Lung (tissue), 12 donors: ENCODE measurements around the gene GAPDH. TPM values are rescaled to one million over a fixed set of nuclear protein-coding genes. Genes with fewer than 3 reads are reported as not detected.
"Not testable (repeated sequence)": the region's sequence is repeated elsewhere in the genome, so short reads cannot be mapped to it uniquely, and the experiment has no call there.

Source experiments
- ATAC-seq: fragments of 200-7000 bp; cut with Tn5 transposase; one replicate; pipeline ENCODE4 v1.9.1; 2020; ENCODE audit warnings: moderate number of reproducible peaks; ENCODE audit not compliant: insufficient read depth, low FRiP score
- DNase-seq, 3 donors: peaks; one replicate each; pipeline ENCODE4 v3.0.0-alpha.2; 2013 to 2017
- H3K27ac ChIP-seq, 2 donors: one replicate each; pipeline ENCODE4 v1.5.1; 2013; ENCODE audit warnings: mild to moderate bottlenecking in 2 of 2, moderate library complexity in 2 of 2, control low read depth in 1 of 2, inconsistent platforms in 1 of 2, low read depth in 1 of 2, low read length in 1 of 2
- H3K27me3 ChIP-seq, 3 donors: one replicate each; pipeline ENCODE4 v1.5.1; 2013; ENCODE audit warnings: low read length in 2 of 3; ENCODE audit not compliant: control insufficient read depth in 3 of 3, insufficient read depth in 3 of 3
- H3K36me3 ChIP-seq, 4 donors: one replicate each; pipeline ENCODE4 v1.5.1; 2013; ENCODE audit warnings: low read length in 4 of 4, mild to moderate bottlenecking in 1 of 4, moderate library complexity in 1 of 4; ENCODE audit not compliant: control insufficient read depth in 4 of 4, insufficient read depth in 4 of 4
- H3K4me1 ChIP-seq, 5 donors: one replicate each; pipeline ENCODE4 v1.5.1; 2013; ENCODE audit warnings: low read length in 5 of 5, mild to moderate bottlenecking in 2 of 5, moderate library complexity in 1 of 5; ENCODE audit not compliant: control insufficient read depth in 5 of 5, insufficient read depth in 5 of 5
- H3K4me3 ChIP-seq: one replicate; pipeline ENCODE4 v1.5.1; 2013; ENCODE audit warnings: mild to moderate bottlenecking, control low read depth, moderate library complexity
- H3K9ac ChIP-seq, 2 donors: one replicate each; pipeline ENCODE4 v1.5.1; 2013; ENCODE audit warnings: low read length in 2 of 2, control low read depth in 1 of 2; ENCODE audit not compliant: insufficient read depth in 1 of 2
- H3K9me3 ChIP-seq, 4 donors: one replicate each; pipeline ENCODE4 v1.5.1; 2013; ENCODE audit warnings: low read length in 3 of 4, mild to moderate bottlenecking in 1 of 4, moderate library complexity in 1 of 4; ENCODE audit not compliant: control insufficient read depth in 4 of 4, insufficient read depth in 3 of 4
- CTCF ChIP-seq: IDR thresholded peaks from 2 replicates; pipeline ENCODE4 v1.5.1; 2012; ENCODE audit warnings: mild to moderate bottlenecking; ENCODE audit errors: control extremely low read depth, extremely low read depth
- WGBS, 2 donors: extraction: QIAGEN DNeasy Blood & Tissue Kit; methylation state at CpG; one replicate each; pipeline ENCODE4 v1.1.7; 2013; 5-methylcytosine and 5-hydroxymethylcytosine counted together
- polyA plus RNA-seq, 2 donors: library from polyadenylated mRNA; stranded (reverse); fragments of 200-250 nt; gene quantifications; one replicate each; pipeline ENCODE4 v1.2.1, GENCODE V29; 2013
- total RNA-seq, 2 donors: library from RNA; depleted of rRNA in 1 of 2; stranded (reverse); fragments of >200 nt in 1 of 2; gene quantifications; one replicate each; pipeline ENCODE4 v1.2.1, GENCODE V29; 2014 to 2021
- donor health status: control.
- donor health status: control.
- donor health status: Bipolar disorder and iron deficiency.
- donor health status: healthy.
- donor health status: DM: yes; HTN: yes; CAD: no.

The GAPDH gene
- total and polyA plus RNA-seq, 4 donors = 843 to 3,540 (median 1,694) TPM

- Histone ChIP-seq H3K4me1 (peaks cover 5 to 28% (median 12%) of the 10 kb centered on the region in 5 donors), H3K4me3 (no peak overlapping the region), H3K27me3 (no peaks in the 10 kb centered on the region), H3K9me3 (no peaks in the 10 kb centered on the region), H3K9ac (no peak overlapping the region), H3K36me3 (peaks cover 23 to 32% (median 28%) of the 10 kb centered on the region in 4 donors), H3K27ac (no peak overlapping the region)
- no peak for TF ChIP-seq CTCF
- DNase-seq = no peak
- ATAC-seq = no peak
- 87 to 89% methylated on average over 4 of the region's 4 CpGs for WGBS, 2 donors
These were observed 22.5 kb downstream of the GAPDH start for GRCh38 chr12:6556857-6557256.

- not testable (repeated sequence) for H3K27me3 ChIP-seq, H3K4me3 ChIP-seq, H3K9ac ChIP-seq, ATAC-seq, H3K9me3 ChIP-seq, H3K27ac ChIP-seq
- DNase-seq = peak in 2 of 3 donors; percentile 50 to 53
- WGBS, 2 donors = 68 to 75% methylated on average over 14 of the region's 14 CpGs
- Histone ChIP-seq H3K4me1 (peaks cover 2 to 20% (median 5%) of the 10 kb centered on the region in 5 donors), H3K36me3 (peaks cover 33 to 44% (median 39%) of the 10 kb centered on the region in 4 donors)
These were observed 23.9 kb downstream of the GAPDH start for GRCh38 chr12:6558014-6558760.

- H3K27ac ChIP-seq = no peak overlapping the region
- DNase-seq (no peak), ATAC-seq (no peak)
- no peak overlapping the region for H3K4me3 ChIP-seq
- no peak overlapping the region for H3K9ac ChIP-seq
- no peaks in the 10 kb centered on the region for H3K27me3 ChIP-seq
- 70 to 86% methylated on average over 1 of the region's 1 CpG for WGBS, 2 donors
- no peak for TF ChIP-seq CTCF
- no peaks in the 10 kb centered on the region for H3K9me3 ChIP-seq
- peaks cover 33 to 49% (median 47%) of the 10 kb centered on the region in 4 donors for H3K36me3 ChIP-seq
- peaks cover 0 to 7% (median 0%) of the 10 kb centered on the region in 5 donors for H3K4me1 ChIP-seq
These were observed 25.2 kb downstream of the GAPDH start for GRCh38 chr12:6559500-6559899.

GRCh38 chr12:6560501-6561205 is 26.3 kb downstream of the GAPDH start:
- Histone ChIP-seq H3K9me3 (no peaks in the 10 kb centered on the region), H3K27ac (no peak overlapping the region), H3K9ac (no peak overlapping the region), H3K36me3 (peaks cover 36 to 50% (median 49%) of the 10 kb centered on the region in 4 donors), H3K4me1 (no peaks in the 10 kb centered on the region), H3K27me3 (no peaks in the 10 kb centered on the region), H3K4me3 (no peak overlapping the region)
- ATAC-seq = no peak
- no peak for DNase-seq
- WGBS, 2 donors = 93 to 97% methylated on average over 13 of the region's 13 CpGs
- no peak for TF ChIP-seq CTCF
